ENCODE data around the gene TYK2.
A peak's percentile ranks its signal among the peaks of the same experiment; 100 is the strongest.
"Not testable (repeated sequence)": the region's sequence is repeated elsewhere in the genome, so short reads cannot be mapped to it uniquely, and the experiment has no call there.

The TYK2 gene

DNA sequence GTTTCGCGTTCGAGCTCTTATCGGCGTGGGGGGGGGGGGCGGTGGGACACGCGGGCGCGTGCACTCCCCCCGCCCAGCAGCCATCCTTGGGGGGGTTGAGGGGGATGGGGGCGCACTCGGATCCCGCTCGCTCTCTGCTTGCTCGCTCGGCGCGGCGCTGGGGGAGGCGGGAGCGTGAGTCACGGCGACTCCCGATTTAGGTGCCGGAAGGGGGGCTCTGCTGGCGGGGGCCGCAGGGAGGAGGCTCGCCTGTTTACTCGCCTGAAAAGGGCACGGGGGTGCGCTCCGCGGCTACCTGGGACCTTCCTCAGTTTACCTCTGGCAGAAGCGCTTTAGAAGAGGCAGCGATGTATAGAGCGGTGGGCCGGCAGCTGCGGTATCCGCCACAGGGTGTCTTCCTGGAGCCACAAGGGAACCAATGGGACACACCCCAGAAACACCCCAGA is 38.9 kb upstream of the TYK2 start:
- H3K36me3 ChIP-seq (ENCODE audit: control insufficient read depth, insufficient read depth, low read length): no peaks in the 10 kb centered on the region
- peaks cover 98% of the 10 kb centered on the region for H3K27me3 ChIP-seq (ENCODE audit: control insufficient read depth, insufficient read depth, low read length, poor library complexity, severe bottlenecking)
- no peak overlapping the region for H3K27ac ChIP-seq (ENCODE audit: insufficient read depth, low read depth, low read length, poor library complexity, severe bottlenecking)
- H3K9me3 ChIP-seq (ENCODE audit: control insufficient read depth, low read length): no peaks in the 10 kb centered on the region
- WGBS, 2 experiments: 1% methylated on average over 39 of the region's 40 CpGs
- peaks cover 22% of the 10 kb centered on the region for H3K4me1 ChIP-seq (ENCODE audit: control insufficient read depth, insufficient read depth, low read length)
- H3K4me3 ChIP-seq (ENCODE audit: insufficient read depth, low read depth, low read length): peak overlapping the region; percentile 57

DNA sequence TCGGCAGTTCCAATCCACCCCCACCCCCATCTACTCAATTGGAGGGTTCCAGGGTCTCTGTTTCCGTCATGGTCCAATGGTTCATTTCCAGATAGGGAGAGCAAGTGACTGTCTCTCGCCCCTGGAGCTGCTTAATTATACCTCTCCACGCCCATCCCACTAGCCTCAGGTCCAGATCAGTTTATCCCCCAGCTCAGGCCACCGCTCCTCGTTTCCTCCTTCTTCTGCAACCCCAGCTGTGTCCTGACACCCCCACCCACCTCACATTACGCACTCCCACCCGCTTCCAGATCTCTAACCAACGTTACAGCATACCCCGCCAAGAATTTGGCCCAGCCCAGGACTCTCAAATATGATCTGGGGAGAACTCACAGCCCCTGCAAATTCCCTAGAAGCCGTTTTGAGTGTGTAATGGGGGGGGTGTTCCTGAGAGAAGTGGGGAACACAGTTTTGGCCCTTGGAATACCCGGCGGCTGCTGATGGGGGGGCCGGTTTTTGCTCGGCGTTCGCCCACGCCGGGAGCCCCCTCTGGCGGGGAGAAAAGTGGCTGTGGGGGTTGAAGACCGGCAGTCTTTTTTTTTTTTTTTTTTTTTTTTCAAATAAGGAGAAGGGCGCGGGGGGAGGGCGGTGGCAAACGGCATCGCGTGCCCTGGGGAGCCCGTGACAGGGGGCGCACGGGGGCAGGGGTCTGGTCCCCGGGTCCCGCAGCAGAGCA is 38.3 kb upstream of the TYK2 start:
- no peaks in the 10 kb centered on the region for H3K9me3 ChIP-seq (ENCODE audit: control insufficient read depth, low read length)
- no peaks in the 10 kb centered on the region for H3K36me3 ChIP-seq (ENCODE audit: control insufficient read depth, insufficient read depth, low read length)
- H3K4me3 ChIP-seq (ENCODE audit: insufficient read depth, low read depth, low read length): peak overlapping the region; percentile 57
- H3K27me3 ChIP-seq (ENCODE audit: control insufficient read depth, insufficient read depth, low read length, poor library complexity, severe bottlenecking): peaks cover 93% of the 10 kb centered on the region
- 2 to 4% methylated on average over 32 of the region's 32 CpGs for WGBS, 2 experiments
- H3K4me1 ChIP-seq (ENCODE audit: control insufficient read depth, insufficient read depth, low read length): peaks cover 22% of the 10 kb centered on the region
- peak overlapping the region; percentile 57 for H3K27ac ChIP-seq (ENCODE audit: insufficient read depth, low read depth, low read length, poor library complexity, severe bottlenecking)

DNA sequence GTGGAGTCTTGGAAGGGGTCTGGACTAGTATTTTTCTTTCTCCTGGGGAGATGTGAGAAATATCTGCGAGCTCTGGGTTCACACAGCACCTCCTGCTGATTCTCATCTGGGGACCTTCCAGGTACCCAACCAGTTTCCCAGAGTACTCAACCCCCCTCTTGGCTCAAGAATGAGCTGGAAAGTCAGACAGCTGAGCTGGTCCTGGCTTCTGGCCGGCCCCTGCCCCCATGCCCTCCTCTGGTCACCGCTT is 37.8 kb upstream of the TYK2 start:
- Histone ChIP-seq H3K27me3 (ENCODE audit: control insufficient read depth, insufficient read depth, low read length, poor library complexity, severe bottlenecking) (peaks cover 88% of the 10 kb centered on the region), H3K36me3 (ENCODE audit: control insufficient read depth, insufficient read depth, low read length) (no peaks in the 10 kb centered on the region), H3K9me3 (ENCODE audit: control insufficient read depth, low read length) (no peaks in the 10 kb centered on the region), H3K4me3 (ENCODE audit: insufficient read depth, low read depth, low read length) (peak overlapping the region; percentile 57), H3K27ac (ENCODE audit: insufficient read depth, low read depth, low read length, poor library complexity, severe bottlenecking) (peak overlapping the region; percentile 57), H3K4me1 (ENCODE audit: control insufficient read depth, insufficient read depth, low read length) (peaks cover 22% of the 10 kb centered on the region)
- 0 to 1% methylated on average over 3 of the region's 3 CpGs for WGBS, 2 experiments

DNA sequence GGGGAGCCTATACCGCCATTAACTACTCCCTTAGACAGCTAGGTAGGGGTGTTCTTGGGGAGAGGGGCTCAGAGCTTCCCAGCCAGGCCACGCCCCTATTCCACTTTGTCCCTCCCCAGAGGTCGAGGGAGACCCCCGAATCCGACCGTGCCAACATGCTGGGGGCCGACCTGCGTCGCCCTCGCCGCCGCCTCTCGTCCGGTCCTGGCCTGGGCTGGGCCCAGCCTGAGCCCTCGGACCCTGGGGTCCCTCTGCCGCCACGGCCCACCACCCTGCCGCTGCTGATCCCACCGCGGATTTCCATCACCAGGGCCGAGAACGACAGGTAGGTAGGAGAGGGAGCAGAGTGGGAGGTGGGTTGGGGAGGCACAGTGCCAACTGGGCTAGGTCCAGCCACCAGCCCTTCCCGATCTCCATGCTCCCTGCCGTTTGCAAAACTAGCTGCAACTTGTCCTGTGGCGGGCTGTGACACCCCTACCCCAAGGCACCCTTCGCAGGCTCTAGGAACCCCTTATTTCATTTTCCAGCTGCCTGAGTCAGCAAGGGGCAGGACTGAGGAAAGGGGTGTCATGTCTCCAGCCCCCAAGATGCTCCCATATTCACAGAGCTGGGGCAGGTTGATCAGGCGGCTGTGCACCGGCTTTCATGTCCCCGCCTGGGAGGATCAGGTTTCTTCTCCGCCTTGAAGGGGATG is 37.3 kb upstream of the TYK2 start:
- H3K9me3 ChIP-seq (ENCODE audit: control insufficient read depth, low read length): no peaks in the 10 kb centered on the region
- peaks cover 22% of the 10 kb centered on the region for H3K4me1 ChIP-seq (ENCODE audit: control insufficient read depth, insufficient read depth, low read length)
- peak overlapping the region; percentile 57 for H3K4me3 ChIP-seq (ENCODE audit: insufficient read depth, low read depth, low read length)
- WGBS, 2 experiments: 16 to 18% methylated on average over 30 of the region's 30 CpGs
- H3K27me3 ChIP-seq (ENCODE audit: control insufficient read depth, insufficient read depth, low read length, poor library complexity, severe bottlenecking): peaks cover 83% of the 10 kb centered on the region
- no peaks in the 10 kb centered on the region for H3K36me3 ChIP-seq (ENCODE audit: control insufficient read depth, insufficient read depth, low read length)
- peak overlapping the region; percentile 57 for H3K27ac ChIP-seq (ENCODE audit: insufficient read depth, low read depth, low read length, poor library complexity, severe bottlenecking)

DNA sequence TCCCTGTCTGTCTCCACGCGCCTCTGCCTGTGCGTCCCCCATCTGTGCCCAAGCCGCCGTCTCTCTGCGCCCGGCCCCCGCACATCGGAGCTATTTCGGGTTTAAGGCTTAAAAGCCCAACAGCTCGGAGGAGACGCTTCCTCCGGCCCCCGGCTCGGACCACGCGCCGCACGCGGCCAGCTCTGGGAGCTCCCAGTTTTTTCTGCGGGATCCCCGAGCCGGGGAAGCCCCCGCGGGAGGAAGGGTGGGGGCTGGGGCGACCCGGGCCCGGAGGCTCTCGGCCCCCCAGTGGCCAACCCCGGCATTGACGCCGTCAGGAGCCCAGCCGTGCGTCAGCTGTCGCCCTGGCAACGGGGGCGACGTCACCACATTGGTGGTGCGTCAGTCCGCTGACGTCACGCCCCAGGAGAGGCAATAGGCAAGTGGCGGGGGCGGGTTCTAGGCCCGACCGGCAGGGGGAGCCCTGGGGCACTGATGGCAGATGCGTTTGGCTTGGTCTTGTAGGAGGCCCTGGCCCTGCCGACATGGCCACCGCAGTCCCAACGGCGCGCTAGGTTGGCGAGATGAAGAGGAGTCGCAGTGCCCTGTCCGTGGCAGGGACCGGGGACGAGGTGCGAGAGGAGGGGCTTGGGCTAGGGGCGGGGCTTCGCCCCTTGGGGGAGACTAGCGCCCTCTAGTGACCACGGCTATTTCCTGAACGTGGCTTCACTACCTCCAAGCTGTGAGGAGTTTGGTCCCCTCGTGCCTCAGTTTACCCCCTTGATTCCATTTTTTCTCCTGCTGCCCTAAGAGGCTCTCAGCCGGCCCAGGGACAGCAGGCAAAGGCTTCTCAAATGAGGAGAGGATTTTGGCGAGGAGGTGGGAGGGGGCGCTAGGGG is 36.2 kb upstream of the TYK2 start:
- Histone ChIP-seq H3K27me3 (ENCODE audit: control insufficient read depth, insufficient read depth, low read length, poor library complexity, severe bottlenecking) (peaks cover 72% of the 10 kb centered on the region), H3K27ac (ENCODE audit: insufficient read depth, low read depth, low read length, poor library complexity, severe bottlenecking) (no peak overlapping the region), H3K36me3 (ENCODE audit: control insufficient read depth, insufficient read depth, low read length) (no peaks in the 10 kb centered on the region), H3K4me1 (ENCODE audit: control insufficient read depth, insufficient read depth, low read length) (peaks cover 22% of the 10 kb centered on the region), H3K9me3 (ENCODE audit: control insufficient read depth, low read length) (no peaks in the 10 kb centered on the region), H3K4me3 (ENCODE audit: insufficient read depth, low read depth, low read length) (peak overlapping the region; percentile 36)
- WGBS, 2 experiments: 6% methylated on average over 67 of the region's 67 CpGs

DNA sequence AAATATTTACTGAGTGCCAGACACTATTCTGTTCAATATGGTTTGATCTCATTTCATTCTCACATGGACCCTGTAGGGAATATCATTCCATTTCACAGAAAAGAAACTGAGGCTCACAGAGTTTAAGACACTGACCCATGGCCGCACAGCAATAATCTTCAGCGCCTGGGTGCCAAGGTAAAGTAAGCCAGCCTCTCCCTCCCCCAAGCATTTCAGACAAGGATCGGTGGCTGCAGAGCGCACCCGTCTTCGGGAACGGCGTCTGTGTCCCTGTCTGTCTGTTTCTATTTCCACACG is 35.7 kb upstream of the TYK2 start:
- Histone ChIP-seq H3K4me1 (ENCODE audit: control insufficient read depth, insufficient read depth, low read length) (peaks cover 22% of the 10 kb centered on the region), H3K4me3 (ENCODE audit: insufficient read depth, low read depth, low read length) (peak overlapping the region; percentile 36), H3K9me3 (ENCODE audit: control insufficient read depth, low read length) (no peaks in the 10 kb centered on the region), H3K27me3 (ENCODE audit: control insufficient read depth, insufficient read depth, low read length, poor library complexity, severe bottlenecking) (peaks cover 67% of the 10 kb centered on the region), H3K36me3 (ENCODE audit: control insufficient read depth, insufficient read depth, low read length) (no peaks in the 10 kb centered on the region), H3K27ac (ENCODE audit: insufficient read depth, low read depth, low read length, poor library complexity, severe bottlenecking) (no peak overlapping the region)
- 13% methylated on average over 9 of the region's 9 CpGs for WGBS, 2 experiments

DNA sequence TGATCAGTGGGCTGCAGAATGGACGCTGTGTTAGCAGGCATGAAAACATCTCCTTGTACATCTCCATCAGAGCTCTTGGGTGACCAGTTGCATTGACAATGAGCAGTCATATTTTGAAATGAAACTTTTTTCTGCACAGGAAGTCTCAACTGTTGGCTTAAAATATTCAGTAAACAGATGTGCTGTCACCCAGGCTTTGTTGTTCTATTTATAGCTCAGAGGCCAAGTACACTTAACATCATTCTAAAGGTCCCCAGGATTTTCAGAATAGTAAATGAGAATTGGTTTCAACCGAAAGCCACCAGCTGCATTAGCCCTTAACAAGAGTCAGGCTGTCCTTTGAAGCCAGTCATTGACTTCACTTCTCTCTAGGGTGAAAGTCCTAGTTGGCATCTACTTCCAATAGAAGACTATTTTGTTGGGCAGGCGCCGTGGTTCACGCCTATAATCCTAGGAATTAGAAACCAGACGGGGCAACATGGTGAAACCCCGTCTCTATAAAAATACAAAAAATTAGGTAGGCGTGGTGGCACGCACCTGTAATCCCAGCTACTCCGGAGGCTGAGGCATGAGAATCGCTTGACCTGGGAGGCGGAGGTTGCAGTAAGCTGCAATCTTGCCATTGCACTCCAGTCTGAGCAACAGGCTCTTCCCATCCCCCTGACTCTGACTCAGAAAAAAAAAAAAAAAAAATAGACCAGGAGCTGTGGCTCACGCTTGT is 32.0 kb upstream of the TYK2 start:
- WGBS, 2 experiments: 83 to 85% methylated on average over 13 of the region's 13 CpGs
- Histone ChIP-seq H3K27me3 (ENCODE audit: control insufficient read depth, insufficient read depth, low read length, poor library complexity, severe bottlenecking) (peaks cover 43% of the 10 kb centered on the region), H3K27ac (ENCODE audit: insufficient read depth, low read depth, low read length, poor library complexity, severe bottlenecking) (no peak overlapping the region), H3K9me3 (ENCODE audit: control insufficient read depth, low read length) (no peaks in the 10 kb centered on the region), H3K36me3 (ENCODE audit: control insufficient read depth, insufficient read depth, low read length) (no peaks in the 10 kb centered on the region), H3K4me1 (ENCODE audit: control insufficient read depth, insufficient read depth, low read length) (peaks cover 3% of the 10 kb centered on the region), H3K4me3 (ENCODE audit: insufficient read depth, low read depth, low read length) (no peak overlapping the region)

DNA sequence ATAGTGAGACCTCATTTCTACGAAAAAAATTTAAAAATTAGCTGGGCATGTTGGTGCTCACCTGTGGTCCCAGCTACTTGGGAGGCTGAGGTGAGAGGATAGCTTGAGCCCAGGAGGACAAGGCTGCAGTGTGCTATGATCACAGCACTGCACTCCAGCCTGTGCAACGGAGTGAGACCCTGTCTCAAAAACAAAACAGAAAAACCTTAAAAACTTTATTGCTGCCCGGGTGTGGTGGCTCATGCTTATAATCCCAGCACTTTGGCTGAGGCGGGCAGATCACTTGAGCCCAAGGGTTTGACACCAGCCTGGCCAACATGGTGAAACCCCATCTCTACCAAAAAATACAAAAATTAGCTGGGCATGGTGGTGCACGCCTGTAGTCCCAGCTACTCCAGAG is 30.9 kb upstream of the TYK2 start:
- H3K36me3 ChIP-seq (ENCODE audit: control insufficient read depth, insufficient read depth, low read length); H3K4me3 ChIP-seq (ENCODE audit: insufficient read depth, low read depth, low read length); H3K4me1 ChIP-seq (ENCODE audit: control insufficient read depth, insufficient read depth, low read length); H3K27ac ChIP-seq (ENCODE audit: insufficient read depth, low read depth, low read length, poor library complexity, severe bottlenecking); H3K9me3 ChIP-seq (ENCODE audit: control insufficient read depth, low read length): not testable (repeated sequence)
- H3K27me3 ChIP-seq (ENCODE audit: control insufficient read depth, insufficient read depth, low read length, poor library complexity, severe bottlenecking): peaks cover 42% of the 10 kb centered on the region
- 83 to 87% methylated on average over 5 of the region's 5 CpGs for WGBS, 2 experiments

DNA sequence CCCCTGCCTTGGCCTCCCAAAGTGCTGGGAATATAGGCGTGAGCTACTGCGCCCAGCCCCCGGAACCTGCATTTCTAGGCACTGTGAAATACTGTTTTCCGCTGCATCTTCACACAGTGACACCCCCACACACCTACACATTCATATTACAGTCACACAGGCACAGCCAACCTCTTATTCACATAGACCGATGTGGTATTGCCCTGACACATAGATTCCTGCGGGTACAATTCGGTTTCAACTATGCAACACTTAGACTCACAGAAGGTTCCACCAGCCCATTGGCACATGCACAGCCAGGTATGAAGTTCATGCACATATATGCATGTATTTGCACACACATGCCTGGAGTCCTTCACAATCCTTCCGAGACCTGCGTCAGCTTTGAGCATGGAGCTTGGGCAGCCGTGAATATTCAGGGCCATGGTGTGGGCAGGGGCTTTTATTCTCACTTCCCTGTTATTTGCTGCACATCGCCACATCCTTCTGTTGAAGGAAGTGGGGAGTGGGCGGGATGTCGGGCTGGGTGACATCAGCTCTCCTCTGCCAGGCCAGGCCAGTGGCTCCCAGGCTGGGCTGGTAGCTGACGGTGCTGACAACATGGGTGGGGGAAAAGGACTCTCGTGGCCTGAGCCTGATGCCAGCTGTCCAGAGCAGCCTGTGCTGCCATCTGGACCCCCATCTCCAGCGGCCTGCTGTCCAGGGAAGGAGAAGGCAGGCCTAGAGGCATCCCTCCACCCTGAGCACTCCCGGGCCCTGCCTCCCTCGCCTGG is 28.3 kb upstream of the TYK2 start:
- no peaks in the 10 kb centered on the region for H3K36me3 ChIP-seq (ENCODE audit: control insufficient read depth, insufficient read depth, low read length)
- WGBS, 2 experiments: 80 to 81% methylated on average over 18 of the region's 18 CpGs
- no peak overlapping the region for H3K27ac ChIP-seq (ENCODE audit: insufficient read depth, low read depth, low read length, poor library complexity, severe bottlenecking)
- peaks cover 42% of the 10 kb centered on the region for H3K27me3 ChIP-seq (ENCODE audit: control insufficient read depth, insufficient read depth, low read length, poor library complexity, severe bottlenecking)
- H3K4me1 ChIP-seq (ENCODE audit: control insufficient read depth, insufficient read depth, low read length): no peaks in the 10 kb centered on the region
- no peaks in the 10 kb centered on the region for H3K9me3 ChIP-seq (ENCODE audit: control insufficient read depth, low read length)
- H3K4me3 ChIP-seq (ENCODE audit: insufficient read depth, low read depth, low read length): no peak overlapping the region

Measured in ectodermal cell (in vitro differentiated cells).